ENCODE data around the gene PTCH1. TPM values are rescaled to one million over a fixed set of nuclear protein-coding genes. Genes with fewer than 3 reads are reported as not detected.
A peak's percentile ranks its signal among the peaks of the same experiment; 100 is the strongest.

PTCH1 gene
- total RNA-seq (2021; ENCODE audit: unreplicated experiment), result 6.6 TPM
- polyA plus RNA-seq (2012; ENCODE audit: insufficient read length), result 5.8 TPM
- percentile 53 among the genes with signal in this experiment for Bru-seq, nascent RNA
- BruChase-seq, experiment 1, labeled RNA remaining after a 2-hour chase, result percentile 48 among the genes with signal in this experiment
- BruChase-seq, experiment 2, labeled RNA remaining after a 6-hour chase, result percentile 45 among the genes with signal in this experiment
- long read RNA-seq, partial matches to known transcripts, result 2 of 5 reads
- long read RNA-seq, other reads (novel, unspliced or antisense), result 3 of 5 reads

- ChIA-PET CTCF (no interaction called here), POLR2A (no interaction called here)
- Histone ChIP-seq H3K4me1 (ENCODE audit: control insufficient read depth, insufficient read depth, low read length) (no peaks in the 10 kb centered on the region), H3K36me3 (ENCODE audit: control insufficient read depth, insufficient read depth, low read length) (no peaks in the 10 kb centered on the region), H3K9me3 (ENCODE audit: control insufficient read depth, insufficient read depth, low read depth, low read length) (no peaks in the 10 kb centered on the region), H3K4me3 (ENCODE audit: low read depth in 2 of 2, low read length in 2 of 2) (peak within 1 kb of the TSS; percentile 52 to 57), H3K27ac (ENCODE audit: low read length) (no peak within 1 kb of the TSS), H3K27me3 (ENCODE audit: control insufficient read depth, insufficient read depth, low read length) (no peaks in the 10 kb centered on the region)
- DNase-seq (ENCODE audit: low read depth, low spot score), result no peak
- peak; percentile 71 for ATAC-seq
- no TSS peak for BruUV-seq (replicated peaks)
- intact Hi-C loops (cut with micrococcal nuclease; ENCODE audit: unreplicated experiment), result loop anchor here (10.0 kb wide), 1 partner anchor 1108 kb away; no protein-coding TSS in a partner anchor
- no peak for TF ChIP-seq TCF7L2 (IDR thresholded peaks at IDR 0.05; ENCODE audit: low read depth, low read length)
- TF ChIP-seq POLR2AphosphoS5 (IDR thresholded peaks at IDR 0.05; ENCODE audit: low read depth, low read length), result no peak
- TF ChIP-seq SIN3A (IDR thresholded peaks at IDR 0.05; ENCODE audit: borderline replicate concordance, insufficient read depth, low read depth, low read length), result no peak
- no peak for TF ChIP-seq CTCF (IDR thresholded peaks at IDR 0.05)
- no peak for TF ChIP-seq REST (IDR thresholded peaks at IDR 0.05; ENCODE audit: insufficient read depth in 1 of 2, low read depth in 2 of 2, low read length in 1 of 2)
- in situ Hi-C loops (cut with HindIII; ENCODE audit: low pct_unique_long_range_greater_than_20kb, low sequenced_read_pairs), result no loop called here
These were observed at the start of gene PTCH1 for GRCh38 chr9:95516734-95517558. PTCH1 (minus strand) TSS chr9:95516971.

- H3K27ac ChIP-seq (ENCODE audit: low read length), result no peak overlapping the region
- no TSS peak for BruUV-seq (replicated peaks)
- no peak for DNase-seq (ENCODE audit: low read depth, low spot score)
- H3K9me3 ChIP-seq (ENCODE audit: control insufficient read depth, insufficient read depth, low read depth, low read length), result no peaks in the 10 kb centered on the region
- intact Hi-C loops (cut with micrococcal nuclease; ENCODE audit: unreplicated experiment) (no loop called here), in situ Hi-C loops (cut with HindIII; ENCODE audit: low pct_unique_long_range_greater_than_20kb, low sequenced_read_pairs) (no loop called here)
- no peaks in the 10 kb centered on the region for H3K36me3 ChIP-seq (ENCODE audit: control insufficient read depth, insufficient read depth, low read length)
- ATAC-seq, result no peak
- POLR2A ChIA-PET, result no interaction called here
- peaks cover 10% of the 10 kb centered on the region for H3K4me1 ChIP-seq (ENCODE audit: control insufficient read depth, insufficient read depth, low read length)
- H3K4me3 ChIP-seq (ENCODE audit: low read depth in 2 of 2, low read length in 2 of 2), result no peak overlapping the region
- TF ChIP-seq POLR2AphosphoS5 (IDR thresholded peaks at IDR 0.05; ENCODE audit: low read depth, low read length), result no peak
- TF ChIP-seq TCF7L2 (IDR thresholded peaks at IDR 0.05; ENCODE audit: low read depth, low read length), result no peak
- CTCF ChIA-PET, result no interaction called here
- H3K27me3 ChIP-seq (ENCODE audit: control insufficient read depth, insufficient read depth, low read length), result no peaks in the 10 kb centered on the region
These were observed 49.2 kb upstream of the PTCH1 start for GRCh38 chr9:95565982-95566381.

All from Panc1 (cell line).